Ishikawa (cell line): ENCODE measurements around the gene NCMAP.

Experiments used
- CEBPB ChIP-seq: IDR thresholded peaks from 2 replicates; pipeline ENCODE4 v1.6.1; 2012
- RAD21 ChIP-seq: IDR thresholded peaks from 2 replicates; pipeline ENCODE4 v1.6.1; 2012; ENCODE audit warnings: low read depth
- TAF1 ChIP-seq: IDR thresholded peaks from 2 replicates; pipeline ENCODE4 v1.6.1; 2012; ENCODE audit warnings: low read depth, mild to moderate bottlenecking
- TCF12 ChIP-seq: IDR thresholded peaks from 2 replicates; pipeline ENCODE4 v1.6.1; 2012; ENCODE audit warnings: low read depth
- TF ChIP-seq, protein P1 (sequence below): IDR thresholded peaks from 2 replicates; pipeline ENCODE4 v1.6.1; 2012; ENCODE audit warnings: low read depth, mild to moderate bottlenecking
- TF ChIP-seq, protein P2 (sequence below): IDR thresholded peaks from 2 replicates; pipeline ENCODE4 v1.6.1; 2012

DNA sequence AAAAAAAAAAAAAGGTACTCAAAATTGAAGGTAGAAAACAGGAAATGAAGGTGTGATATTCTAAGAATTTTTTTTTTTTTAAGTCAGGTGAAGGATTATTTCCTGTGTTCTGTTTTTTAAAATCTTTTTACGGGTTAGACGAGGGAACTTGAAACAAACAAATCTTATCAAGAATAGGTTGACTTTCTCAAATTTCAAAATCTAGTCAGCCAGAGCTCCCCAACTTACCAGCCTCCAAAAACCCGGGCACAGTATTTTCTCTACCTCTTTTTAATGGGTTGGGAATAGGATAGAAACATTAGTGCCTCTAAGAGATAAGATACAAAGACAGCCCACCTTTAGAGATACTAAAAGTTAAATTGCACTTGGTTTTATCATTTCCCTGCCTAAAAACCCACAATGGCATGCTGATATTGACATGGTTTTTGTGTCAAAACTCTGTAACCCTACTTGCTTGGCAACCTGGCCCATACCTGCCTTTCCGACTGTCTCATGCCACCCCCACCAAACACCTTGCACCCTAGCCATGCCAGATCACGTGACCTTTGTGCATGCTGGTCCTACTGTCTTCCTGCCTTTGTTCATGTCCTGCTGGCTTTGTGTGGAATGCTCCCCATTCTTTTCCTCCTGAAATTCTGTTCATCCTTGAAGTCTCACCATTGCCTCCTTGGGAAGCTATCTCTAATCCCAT is 49.1 kb upstream of the NCMAP start:
- TF ChIP-seq, protein P1, sequence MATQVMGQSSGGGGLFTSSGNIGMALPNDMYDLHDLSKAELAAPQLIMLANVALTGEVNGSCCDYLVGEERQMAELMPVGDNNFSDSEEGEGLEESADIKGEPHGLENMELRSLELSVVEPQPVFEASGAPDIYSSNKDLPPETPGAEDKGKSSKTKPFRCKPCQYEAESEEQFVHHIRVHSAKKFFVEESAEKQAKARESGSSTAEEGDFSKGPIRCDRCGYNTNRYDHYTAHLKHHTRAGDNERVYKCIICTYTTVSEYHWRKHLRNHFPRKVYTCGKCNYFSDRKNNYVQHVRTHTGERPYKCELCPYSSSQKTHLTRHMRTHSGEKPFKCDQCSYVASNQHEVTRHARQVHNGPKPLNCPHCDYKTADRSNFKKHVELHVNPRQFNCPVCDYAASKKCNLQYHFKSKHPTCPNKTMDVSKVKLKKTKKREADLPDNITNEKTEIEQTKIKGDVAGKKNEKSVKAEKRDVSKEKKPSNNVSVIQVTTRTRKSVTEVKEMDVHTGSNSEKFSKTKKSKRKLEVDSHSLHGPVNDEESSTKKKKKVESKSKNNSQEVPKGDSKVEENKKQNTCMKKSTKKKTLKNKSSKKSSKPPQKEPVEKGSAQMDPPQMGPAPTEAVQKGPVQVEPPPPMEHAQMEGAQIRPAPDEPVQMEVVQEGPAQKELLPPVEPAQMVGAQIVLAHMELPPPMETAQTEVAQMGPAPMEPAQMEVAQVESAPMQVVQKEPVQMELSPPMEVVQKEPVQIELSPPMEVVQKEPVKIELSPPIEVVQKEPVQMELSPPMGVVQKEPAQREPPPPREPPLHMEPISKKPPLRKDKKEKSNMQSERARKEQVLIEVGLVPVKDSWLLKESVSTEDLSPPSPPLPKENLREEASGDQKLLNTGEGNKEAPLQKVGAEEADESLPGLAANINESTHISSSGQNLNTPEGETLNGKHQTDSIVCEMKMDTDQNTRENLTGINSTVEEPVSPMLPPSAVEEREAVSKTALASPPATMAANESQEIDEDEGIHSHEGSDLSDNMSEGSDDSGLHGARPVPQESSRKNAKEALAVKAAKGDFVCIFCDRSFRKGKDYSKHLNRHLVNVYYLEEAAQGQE: no peak
- TF ChIP-seq RAD21: no peak
- TF ChIP-seq, protein P2, sequence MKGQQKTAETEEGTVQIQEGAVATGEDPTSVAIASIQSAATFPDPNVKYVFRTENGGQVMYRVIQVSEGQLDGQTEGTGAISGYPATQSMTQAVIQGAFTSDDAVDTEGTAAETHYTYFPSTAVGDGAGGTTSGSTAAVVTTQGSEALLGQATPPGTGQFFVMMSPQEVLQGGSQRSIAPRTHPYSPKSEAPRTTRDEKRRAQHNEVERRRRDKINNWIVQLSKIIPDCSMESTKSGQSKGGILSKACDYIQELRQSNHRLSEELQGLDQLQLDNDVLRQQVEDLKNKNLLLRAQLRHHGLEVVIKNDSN: peak; percentile 53
- TF ChIP-seq CEBPB: no peak
- TF ChIP-seq TAF1: no peak
- TF ChIP-seq TCF12: no peak
